Posterior cingulate gyrus (tissue), 11 donors: ENCODE measurements around the gene CDH13.

Source experiments
- DNase-seq, 10 donors: peaks; one replicate each; pipeline versions ENCODE4 v3.0.0 to v3.0.0-alpha.2; 2020 to 2021; ENCODE audit warnings: mixed read lengths in 3 of 10
- intact Hi-C: fragments of 100-400 bp; cut with DNase I; formaldehyde crosslinking; loops from one replicate; pipeline ENCODE4 v1.15.1; 2023

Gene CDH13

DNA sequence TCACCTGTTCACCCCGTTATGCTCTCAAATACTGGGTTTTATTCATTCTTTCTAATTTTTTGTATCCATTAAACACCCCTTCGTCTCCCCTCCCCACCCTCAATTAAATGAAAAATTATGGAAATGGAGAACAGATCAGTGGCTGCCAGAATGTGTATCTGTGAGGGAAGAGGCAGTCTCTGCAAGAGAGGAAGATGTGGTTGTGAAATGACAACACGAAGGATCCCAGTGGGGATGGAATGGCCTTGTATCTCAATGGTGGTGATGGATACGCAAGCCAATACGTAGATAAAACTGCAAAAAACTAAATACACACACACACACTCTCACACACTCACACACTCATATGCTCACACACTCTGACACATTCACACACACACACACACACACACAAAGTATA is 570.7 kb downstream of the CDH13 start:
- no peak for DNase-seq
- intact Hi-C loops: no loop called here

DNA sequence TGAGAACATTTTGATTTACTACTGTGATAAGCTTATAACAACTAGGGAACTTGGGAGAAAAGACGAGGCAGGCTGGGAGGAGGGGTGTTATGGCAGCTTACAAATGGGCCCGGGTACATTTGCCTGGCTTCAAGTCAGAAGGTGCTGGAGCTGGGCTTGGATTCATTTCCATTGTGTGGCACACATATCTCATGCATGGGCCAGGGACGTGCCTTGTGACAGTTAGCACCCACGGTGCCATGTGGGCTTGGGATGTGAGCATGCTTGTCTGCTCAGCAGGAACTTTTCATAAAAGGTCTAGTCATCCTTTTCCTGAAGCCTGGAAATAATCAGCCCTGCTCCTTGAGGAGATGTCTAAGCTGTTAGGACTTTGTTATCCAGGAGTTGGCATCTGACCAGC is 572.2 kb downstream of the CDH13 start:
- intact Hi-C loops: no loop called here

DNA sequence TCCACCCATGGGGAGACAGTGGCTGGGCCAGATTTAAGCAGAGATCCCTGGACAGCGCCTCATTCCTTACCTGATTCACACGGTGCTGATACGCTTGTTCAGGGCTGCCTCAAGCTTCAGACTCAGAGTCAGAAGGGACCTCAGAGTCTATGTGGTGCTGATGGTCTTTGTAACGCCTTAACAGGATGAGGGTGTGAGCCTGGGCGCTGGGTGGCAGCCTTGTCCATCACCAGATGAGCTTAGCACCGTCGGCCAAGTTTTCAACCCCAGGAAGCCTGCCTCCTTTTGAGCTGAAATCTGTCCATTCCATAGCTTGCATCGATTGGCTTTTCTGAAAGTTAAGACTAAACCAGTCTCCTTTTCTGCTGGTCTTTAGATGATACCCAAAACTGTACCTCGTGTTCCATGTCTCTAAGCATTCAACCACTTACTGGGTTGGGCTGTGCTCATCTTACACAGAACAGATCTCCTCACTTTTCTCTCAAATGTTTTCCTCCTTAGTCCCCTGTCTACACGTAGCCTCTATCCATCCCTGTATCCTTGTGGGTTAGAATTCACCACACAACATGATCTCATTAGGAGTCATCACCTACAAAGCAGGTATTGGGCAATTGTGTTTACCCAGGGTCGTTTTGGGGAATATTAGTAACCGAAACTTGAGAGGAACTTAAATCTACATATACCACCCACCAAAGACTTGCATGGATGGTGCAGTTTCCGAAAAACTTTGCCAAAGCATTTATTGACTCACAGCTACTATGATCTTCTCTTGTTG is 573.4 kb downstream of the CDH13 start:
- intact Hi-C loops: loop anchor here (10.0 kb wide), 1 partner anchor 155 kb away; no protein-coding TSS in a partner anchor
- DNase-seq: peak in 6 of 10 donors; percentile 16 to 90 (median 52)

More for the DNA sequence above, 572.2 kb downstream of the CDH13 start:
- DNase-seq: peak in 1 of 10 donors; percentile 10

DNA sequence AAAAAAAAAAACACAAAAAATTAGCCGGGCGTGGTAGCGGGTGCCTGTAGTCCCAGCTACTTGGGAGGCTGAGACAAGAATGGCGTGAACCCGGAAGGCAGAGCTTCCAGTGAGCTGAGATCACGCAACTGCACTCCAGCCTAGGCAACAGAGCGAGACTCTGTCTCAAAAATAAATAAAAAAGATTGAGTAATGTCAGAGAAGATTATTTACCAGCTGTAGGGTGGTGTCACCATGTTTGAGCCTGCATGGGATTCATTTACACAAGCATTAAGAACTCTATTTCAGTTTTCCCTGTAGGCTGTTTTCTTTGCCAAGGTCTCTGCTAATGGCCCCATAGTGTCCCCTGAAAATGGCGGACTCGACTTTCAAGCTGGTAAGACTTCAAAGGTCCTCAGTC is 575.0 kb downstream of the CDH13 start:
- DNase-seq: no peak
- intact Hi-C loops: loop anchor here (10.0 kb wide), 1 partner anchor 153 kb away; no protein-coding TSS in a partner anchor

DNA sequence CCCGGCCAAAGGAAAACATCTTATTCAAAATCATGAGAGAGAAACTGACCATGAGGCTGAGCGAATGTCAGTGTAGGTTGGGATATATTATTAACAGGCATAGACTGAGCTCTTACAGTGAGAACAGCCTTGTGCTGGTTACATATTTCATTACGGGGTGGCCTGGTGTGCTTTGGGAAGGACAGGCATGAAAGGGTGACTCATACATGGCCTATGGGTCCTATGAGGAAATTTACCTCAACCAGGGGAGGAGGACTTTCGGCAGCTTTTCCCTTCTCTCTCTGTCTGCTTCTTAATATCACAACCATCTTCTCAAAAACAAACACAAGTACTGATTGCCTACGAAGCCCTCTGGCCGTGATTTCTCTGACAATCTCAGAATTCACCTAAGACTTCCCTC is 579.1 kb downstream of the CDH13 start:
- DNase-seq: no peak
- intact Hi-C loops: loop anchor here (10.0 kb wide), 1 partner anchor 149 kb away; no protein-coding TSS in a partner anchor

DNA sequence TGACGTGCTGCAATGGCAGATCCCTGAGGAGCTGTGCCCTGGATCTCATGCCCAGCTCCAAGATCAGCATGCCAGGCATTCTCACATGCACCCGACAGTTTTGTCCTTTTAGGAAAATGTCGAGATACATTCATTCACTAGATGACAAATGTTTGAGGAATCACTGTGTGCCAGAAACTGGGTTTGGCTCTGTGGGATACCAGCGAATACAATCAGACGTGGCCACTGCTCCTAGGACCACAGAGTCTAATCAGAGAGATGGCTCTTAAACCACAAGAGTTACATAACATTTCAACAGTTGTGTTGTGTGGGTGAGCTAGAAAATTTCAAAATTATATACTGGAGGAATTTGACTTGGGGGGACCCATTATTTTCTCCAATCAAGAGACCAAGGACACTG is 579.7 kb downstream of the CDH13 start:
- DNase-seq: no peak
- intact Hi-C loops: loop anchor here (10.0 kb wide), 1 partner anchor 148 kb away; no protein-coding TSS in a partner anchor

DNA sequence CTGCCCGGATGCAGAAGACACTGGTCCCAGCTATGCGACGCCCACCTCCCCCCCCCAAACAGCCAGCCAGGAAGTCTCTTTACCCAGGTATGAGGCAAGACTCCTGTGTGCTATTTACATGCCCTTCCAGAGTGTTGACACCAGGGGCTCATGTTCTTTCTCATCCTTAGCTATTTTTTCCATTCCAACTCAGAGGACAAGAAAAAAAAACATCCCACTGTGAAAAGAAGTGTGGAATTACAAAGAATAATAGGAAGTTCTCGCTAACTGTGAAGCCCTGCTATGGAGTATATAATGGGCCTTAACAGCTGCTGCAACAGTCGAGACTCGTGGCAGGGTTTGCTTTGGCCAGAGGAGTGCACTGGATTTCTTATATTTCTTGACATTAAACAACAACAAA is 584.9 kb downstream of the CDH13 start:
- no peak for DNase-seq

DNA sequence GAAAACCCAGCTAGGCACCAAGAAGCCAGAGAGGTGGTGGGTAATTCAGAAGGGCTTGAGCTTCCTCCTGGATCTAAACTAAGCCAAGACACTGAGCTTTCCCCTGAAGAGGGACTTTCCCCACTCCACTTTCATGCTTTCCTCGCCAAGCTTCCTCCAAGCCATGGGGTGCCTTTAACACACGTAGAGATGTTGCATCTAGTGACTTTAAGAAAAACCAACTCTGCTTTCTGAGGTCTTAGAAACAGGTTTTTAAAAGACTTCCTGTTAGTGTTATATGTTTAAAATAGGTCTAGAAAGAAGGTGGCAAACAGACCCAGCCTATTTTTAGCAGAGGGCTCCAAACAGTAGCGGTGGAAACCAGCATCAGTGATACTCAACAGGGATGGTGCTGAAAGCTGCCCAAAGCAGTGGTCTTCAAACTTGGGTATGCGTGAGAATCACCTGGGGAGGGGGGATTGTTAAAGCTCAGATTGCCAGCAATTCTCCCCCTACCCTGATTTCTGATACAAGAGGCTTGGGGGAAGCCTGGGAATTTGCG is 585.6 kb downstream of the CDH13 start:
- intact Hi-C loops: no loop called here
- DNase-seq: no peak

More for the DNA sequence above, 584.9 kb downstream of the CDH13 start:
- intact Hi-C loops: no loop called here

DNA sequence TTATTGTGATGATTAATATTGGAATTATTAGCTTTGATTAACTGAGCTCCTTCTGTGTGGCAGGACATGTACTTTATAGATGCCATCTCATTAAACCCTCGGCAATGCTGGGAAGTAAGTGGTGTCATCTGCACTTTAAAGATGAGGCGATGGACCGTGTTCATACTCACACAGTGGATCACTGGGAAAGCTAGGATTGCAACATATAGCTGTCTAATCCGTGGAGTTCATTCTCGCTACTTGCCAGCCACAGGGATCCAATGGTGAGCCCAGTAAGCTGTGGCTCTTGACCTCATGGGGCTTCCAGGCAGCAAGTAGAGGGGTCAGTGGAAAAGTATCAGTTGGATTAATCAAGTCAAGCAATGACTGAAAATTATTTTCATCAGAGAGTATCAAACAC is 587.9 kb downstream of the CDH13 start:
- no peak for DNase-seq
- intact Hi-C loops: no loop called here

DNA sequence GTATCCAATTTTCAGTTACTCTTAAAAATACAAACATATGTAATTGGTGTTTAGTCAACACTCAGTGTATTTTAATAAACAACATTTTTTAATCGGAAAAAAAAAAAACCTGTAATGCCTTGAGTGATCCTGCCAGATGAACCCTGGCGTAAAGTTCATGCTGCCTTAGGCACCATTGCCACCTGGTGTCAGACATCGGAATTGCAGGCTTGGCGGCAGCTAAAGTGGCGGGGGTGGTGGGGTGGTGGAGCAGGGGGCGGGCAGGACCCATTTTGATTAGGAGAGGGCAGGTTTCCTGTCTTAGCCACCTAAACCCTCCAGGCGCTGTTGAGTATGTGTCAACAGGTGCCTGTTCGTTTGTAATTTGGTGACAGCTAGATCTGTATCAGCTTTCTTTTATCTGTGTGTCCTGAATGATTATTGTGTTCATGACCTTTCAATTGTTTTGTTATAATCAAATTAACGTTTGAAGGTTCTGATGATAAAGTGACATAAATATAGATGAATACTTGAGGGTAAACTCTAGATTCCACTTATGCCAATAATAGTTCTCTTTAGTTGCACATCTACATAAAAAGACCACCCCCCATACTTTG is 588.7 kb downstream of the CDH13 start:
- DNase-seq: peak in 1 of 10 donors; percentile 30
- intact Hi-C loops: no loop called here

DNA sequence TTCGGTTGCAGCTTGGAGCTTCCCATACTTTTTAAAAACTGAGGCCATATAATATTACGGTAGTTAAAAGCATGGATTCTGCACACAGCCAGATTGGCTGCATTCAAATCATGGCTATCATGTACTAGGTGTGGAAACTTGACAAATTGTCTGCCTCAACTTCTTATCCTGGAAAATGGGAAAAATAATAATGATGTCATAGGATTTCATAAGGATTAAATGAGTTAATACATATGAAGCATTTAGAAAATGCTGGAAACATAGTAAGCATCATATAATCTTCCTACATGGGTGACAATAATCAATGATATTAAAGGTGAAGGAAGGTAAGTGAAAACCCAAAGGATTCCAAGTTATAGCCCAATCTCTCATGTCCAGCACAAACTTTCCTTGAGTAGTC is 592.5 kb downstream of the CDH13 start:
- DNase-seq: no peak
- intact Hi-C loops: no loop called here

DNA sequence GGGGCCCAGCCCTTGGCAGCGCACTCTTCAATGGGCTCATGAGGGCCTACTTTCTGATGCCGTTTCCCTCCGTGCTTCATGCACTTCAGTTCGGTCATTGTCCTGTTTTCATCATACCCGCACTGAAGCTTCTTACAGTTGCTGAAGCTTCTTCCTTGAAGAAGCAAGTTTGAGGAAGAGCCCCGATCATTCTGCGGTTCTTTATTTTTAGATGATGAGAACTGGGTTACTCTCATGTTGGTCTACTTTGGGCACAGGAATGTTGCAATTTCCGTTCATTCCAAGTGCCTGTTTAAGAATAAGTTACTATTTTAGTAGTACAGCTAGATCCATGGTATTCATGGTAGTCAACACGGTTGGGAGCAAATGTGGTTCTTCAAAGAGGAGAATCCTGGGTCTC is 593.3 kb downstream of the CDH13 start:
- no peak for DNase-seq
- intact Hi-C loops: no loop called here

DNA sequence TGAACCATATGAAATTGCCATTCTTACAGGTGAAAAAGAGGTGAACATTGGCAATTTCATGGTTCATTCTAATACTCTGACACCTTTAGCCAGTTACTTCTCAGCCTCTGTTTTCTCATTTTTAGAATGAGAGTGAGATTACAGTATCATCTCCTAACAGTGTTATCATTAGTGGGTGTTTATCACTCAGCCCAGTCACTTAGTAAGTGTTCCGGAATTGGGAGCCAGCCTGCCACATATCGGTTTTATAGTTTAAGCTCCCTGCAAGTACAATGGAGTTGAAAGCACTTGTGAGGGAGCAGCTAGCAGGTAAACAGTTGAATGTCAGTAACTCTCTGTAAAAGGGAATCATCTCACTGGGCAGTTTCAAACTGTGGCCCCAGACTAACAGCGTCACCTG is 597.9 kb downstream of the CDH13 start:
- DNase-seq: no peak
- intact Hi-C loops: no loop called here

DNA sequence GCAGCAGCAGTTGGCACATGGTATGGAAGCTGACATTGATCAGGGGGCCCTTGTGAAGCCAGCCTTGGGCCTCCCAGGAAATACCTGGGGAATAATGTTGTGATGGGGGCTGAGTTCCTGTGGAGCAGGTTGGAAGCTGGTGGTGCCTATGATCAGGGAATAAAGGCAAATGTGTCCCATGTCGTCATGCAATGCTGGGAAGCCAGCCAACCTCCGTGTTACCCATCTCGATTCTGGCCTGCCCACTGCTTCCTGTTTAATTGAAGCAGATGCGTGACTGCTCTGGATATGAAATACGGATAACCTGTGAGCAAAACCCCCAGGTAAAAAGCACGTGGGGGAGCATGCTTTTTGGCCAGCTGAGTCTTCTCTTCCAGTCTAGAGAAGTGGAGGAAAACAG is 600.6 kb downstream of the CDH13 start:
- intact Hi-C loops: no loop called here
- DNase-seq: no peak

DNA sequence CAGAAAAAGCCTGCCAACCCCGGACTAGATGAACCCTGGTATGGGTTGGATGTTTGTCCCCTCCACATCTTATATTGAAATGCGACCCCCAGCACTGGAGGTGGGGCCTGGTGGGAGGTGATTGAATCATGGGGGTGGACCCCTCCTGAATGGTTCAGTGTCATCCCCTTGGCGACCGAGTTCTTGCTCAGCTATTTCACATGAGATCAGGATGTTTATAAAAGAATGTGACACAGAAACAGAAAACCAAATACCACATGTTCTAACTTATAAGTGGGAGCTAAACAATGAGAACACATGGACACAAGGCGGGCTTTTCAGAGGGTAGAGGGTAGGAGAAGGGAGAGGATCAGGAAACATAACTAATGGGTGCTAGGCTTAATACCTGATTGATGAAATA is 605.0 kb downstream of the CDH13 start:
- intact Hi-C loops: no loop called here

DNA sequence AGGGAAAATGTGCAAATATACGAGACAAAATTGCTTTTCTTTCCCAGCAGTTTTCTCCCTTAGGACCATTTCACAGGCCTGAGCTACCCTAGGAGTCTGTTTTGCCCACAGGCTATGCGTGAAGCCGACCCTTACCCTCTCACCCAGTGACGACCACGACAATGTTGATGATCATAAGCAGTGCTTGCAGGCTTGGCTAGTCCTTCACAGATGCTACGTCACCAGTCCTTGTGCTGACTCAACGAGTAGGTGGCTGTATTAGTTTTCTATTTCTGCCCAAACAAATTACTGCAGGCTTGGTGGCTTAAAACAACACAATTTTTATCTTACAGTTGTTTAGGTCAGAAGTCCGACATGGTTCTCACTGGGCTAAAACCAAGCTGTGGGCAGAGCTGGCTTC is 606.4 kb downstream of the CDH13 start:
- intact Hi-C loops: no loop called here
- no peak for DNase-seq

More for the DNA sequence above, 605.0 kb downstream of the CDH13 start:
- DNase-seq: no peak

DNA sequence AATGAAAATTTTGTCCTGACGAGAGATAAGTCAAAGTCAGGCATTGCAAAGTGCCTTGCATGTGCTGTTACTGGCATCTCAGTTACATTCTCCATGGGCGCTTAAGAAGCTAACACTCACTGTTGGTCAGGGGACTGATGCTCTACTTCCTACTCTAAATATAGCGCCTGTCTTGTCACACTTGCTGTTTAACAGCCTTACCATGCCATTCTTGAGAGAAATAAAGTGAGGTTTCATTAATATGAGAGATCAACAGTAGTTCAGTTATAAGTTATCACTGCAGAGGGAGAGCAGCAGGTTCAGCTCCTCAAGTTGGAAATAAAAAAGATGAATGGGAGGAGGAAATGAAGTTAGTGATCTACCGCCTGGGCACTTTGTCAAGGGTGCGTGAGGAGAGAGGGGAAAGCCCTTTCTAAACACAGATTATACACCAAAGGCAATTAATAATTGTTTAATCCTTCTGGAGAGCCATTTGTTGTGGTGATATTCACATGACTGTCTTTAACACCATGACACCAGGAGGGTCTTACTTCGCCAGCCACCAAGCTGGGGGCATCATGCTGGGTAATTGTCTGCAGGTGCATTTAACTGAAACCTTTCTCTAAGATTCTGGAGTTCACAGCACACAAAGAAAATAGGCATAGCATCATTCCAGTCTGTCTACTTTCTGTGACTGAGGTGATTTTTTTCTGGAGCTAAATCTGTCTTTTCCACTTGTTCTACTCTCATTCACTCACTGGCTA is 612.4 kb downstream of the CDH13 start:
- intact Hi-C loops: no loop called here
- DNase-seq: no peak

DNA sequence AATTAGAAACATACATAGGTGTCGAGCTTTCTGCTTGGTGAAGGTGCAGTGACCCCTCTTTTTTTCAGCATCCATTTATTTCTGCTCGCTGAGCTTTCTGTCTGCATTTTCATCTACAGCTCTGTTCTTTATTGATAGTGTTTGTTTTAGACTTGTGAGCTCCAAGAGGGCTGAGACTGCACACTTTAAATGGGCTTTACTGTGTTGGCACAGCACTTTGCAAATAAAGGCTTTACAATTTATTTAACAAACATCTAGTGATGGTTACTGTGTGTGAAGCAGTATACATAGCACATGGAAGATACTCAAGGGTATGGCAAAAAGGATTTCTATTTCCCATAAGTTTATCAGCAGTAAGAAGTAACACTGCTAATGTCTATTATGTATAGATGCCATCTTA is 617.3 kb downstream of the CDH13 start:
- intact Hi-C loops: no loop called here
- no peak for DNase-seq

DNA sequence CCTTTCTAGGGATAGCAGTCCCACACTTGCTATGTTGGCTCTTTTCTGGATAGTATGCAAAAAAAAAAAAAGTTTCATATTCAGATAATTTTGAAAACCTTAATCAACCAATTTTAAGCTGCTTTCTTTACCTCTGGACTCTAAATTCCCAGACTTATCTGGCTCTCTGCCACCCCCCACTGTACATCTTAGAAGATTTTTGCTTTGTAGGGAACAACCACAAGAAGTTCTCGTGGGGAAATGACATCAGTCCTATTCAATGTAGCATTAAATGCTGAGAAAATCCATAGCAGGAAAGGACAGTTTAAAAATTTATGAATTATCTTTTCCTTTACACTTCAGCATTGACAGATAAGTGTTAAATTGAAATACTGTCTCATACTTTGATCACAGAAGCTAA is 618.3 kb downstream of the CDH13 start:
- intact Hi-C loops: no loop called here
- DNase-seq: no peak

DNA sequence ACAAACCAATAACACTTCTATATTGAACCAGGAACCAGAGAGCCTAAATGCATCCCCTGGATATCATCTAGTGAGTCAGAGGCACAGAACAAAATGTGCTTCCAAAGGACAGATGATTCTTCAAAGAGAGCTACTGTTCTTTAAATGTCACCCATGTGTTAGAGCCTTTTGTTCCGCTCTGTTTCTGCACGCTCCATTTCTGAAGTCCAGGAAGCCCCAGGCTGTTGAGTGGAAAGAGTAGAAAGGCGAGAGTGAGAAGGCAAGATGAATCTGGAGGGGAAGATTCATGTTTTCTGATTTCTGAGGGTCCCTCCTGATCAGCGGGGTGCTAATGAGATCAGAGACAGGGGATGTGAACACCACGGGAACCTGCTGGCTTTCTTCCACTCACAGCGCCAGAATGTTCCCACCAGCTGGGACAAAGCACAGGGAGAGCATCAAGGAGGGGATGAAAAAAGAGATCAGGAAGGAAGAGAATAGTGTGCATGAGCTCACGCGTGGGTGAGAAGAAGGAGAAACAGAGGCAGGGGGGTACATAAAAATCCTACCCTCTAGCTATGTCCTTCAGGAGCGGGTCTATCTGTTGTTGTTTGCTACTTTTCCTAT is 621.1 kb downstream of the CDH13 start:
- peak in 2 of 10 donors; percentile 27 to 28 for DNase-seq
- intact Hi-C loops: no loop called here
